ENCODE measurements around the gene GNA12. TPM values are rescaled to one million over a fixed set of nuclear protein-coding genes. Genes with fewer than 3 reads are reported as not detected.

GNA12 gene
- total RNA-seq, 4 donors from 2014 or later: 23.3 to 30.5 (median 28.7) TPM

GRCh38 chr7:2792856-2793487, 51.1 kb downstream of the GNA12 start:
- TF ChIP-seq CTCF (IDR thresholded peaks at IDR 0.05; ENCODE audit: low read depth): no peak

DNA sequence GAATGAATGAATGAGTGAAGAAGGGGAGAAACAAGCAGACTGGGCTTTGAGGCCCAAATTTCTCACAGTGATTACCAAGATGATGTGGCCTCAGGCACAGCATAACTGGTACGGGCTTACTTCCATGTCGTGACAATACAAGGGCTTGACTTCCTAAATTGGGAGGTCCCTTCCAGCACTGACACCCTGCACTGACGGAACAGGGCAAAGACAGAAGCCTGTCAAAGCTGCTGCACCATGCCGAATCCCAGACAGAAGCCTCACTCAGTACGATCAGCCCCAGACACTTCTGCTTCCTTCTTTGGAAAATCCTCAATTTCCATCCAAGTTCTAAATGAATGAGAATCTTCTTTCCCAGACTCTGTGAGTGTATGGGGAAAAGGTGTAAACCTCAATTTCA, 51.9 kb downstream of the GNA12 start:
- no peak for TF ChIP-seq CTCF (IDR thresholded peaks at IDR 0.05; ENCODE audit: low read depth)

DNA sequence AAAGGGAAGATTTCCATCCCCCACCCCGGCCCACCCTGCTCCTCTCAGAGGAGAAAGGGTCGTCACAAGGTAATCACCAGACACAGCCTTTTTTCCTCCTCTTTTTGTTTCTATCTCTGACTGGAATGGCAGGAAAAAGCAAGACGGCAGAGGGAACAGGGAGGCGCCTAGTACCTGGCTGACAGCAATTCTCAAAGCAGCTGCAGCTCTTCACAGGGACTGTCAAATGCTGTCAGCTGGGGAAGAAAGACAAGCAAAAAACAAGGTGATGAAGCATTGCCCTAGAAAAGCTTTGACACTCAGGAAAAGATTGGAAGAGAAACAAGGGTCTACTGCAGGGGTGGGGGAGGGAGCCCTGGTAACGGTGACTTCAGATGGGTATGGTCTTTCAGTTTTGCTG, 52.7 kb downstream of the GNA12 start:
- no peak for TF ChIP-seq CTCF (IDR thresholded peaks at IDR 0.05; ENCODE audit: low read depth)

- no peak for TF ChIP-seq CTCF (IDR thresholded peaks at IDR 0.05; ENCODE audit: low read depth)
Observed at GRCh38 chr7:2787251-2787951, 56.7 kb downstream of the GNA12 start.

GRCh38 chr7:2786607-2787116, 57.4 kb downstream of the GNA12 start:
- no peak for TF ChIP-seq CTCF (IDR thresholded peaks at IDR 0.05; ENCODE audit: low read depth)

GRCh38 chr7:2785071-2785500, 59.0 kb downstream of the GNA12 start:
- TF ChIP-seq CTCF (IDR thresholded peaks at IDR 0.05; ENCODE audit: low read depth): no peak

GRCh38 chr7:2782565-2782964, 61.5 kb downstream of the GNA12 start:
- no peak for TF ChIP-seq CTCF (IDR thresholded peaks at IDR 0.05; ENCODE audit: low read depth)
